GM18870 (cell line): ENCODE measurements around the gene ACP1.
"Not testable (repeated sequence)": the region's sequence is repeated elsewhere in the genome, so short reads cannot be mapped to it uniquely, and the experiment has no call there.

Source experiments
- ATAC-seq: cut with Tn5 transposase; IDR thresholded peaks from one replicate; pipeline ENCODE4 v1.9.1; 2021; ENCODE audit warnings: moderate library complexity; ENCODE audit not compliant: unreplicated experiment

ACP1 gene

GRCh38 chr2:309148-309953, 44.6 kb downstream of the ACP1 start:
- no peak for ATAC-seq

GRCh38 chr2:309954-310510, 45.3 kb downstream of the ACP1 start:
- ATAC-seq, result no peak

GRCh38 chr2:310994-311393, 46.2 kb downstream of the ACP1 start:
- ATAC-seq, result no peak

GRCh38 chr2:313991-314390, 49.2 kb downstream of the ACP1 start:
- ATAC-seq, result no peak

GRCh38 chr2:314561-315336, 50.0 kb downstream of the ACP1 start:
- ATAC-seq, result no peak

GRCh38 chr2:315925-316324, 51.2 kb downstream of the ACP1 start:
- ATAC-seq, result not testable (repeated sequence)

- no peak for ATAC-seq
Measured at GRCh38 chr2:316381-316780, 51.6 kb downstream of the ACP1 start.

- peak; percentile 72 for ATAC-seq
Measured at GRCh38 chr2:317501-318424, 53.0 kb downstream of the ACP1 start.

- no peak for ATAC-seq
Measured at GRCh38 chr2:319059-319600, 54.4 kb downstream of the ACP1 start.

GRCh38 chr2:320561-320960, 55.8 kb downstream of the ACP1 start:
- no peak for ATAC-seq

- no peak for ATAC-seq
Measured at GRCh38 chr2:322326-322725, 57.6 kb downstream of the ACP1 start.

- no peak for ATAC-seq
Measured at GRCh38 chr2:323035-323434, 58.3 kb downstream of the ACP1 start.
